Activated gamma-delta T cell treated with anti-CD3 and anti-CD28 coated beads, Interleukin-2, amount 50 U/mL, for 16 hours (primary cell): ENCODE results near the gene ODF4.
"Not testable (repeated sequence)": the region's sequence is repeated elsewhere in the genome, so short reads cannot be mapped to it uniquely, and the experiment has no call there.

Source experiments
- DNase-seq: peaks from one replicate; pipeline ENCODE4 v3.0.0-alpha.2; 2020; ENCODE audit warnings: low read depth

Gene ODF4

DNA sequence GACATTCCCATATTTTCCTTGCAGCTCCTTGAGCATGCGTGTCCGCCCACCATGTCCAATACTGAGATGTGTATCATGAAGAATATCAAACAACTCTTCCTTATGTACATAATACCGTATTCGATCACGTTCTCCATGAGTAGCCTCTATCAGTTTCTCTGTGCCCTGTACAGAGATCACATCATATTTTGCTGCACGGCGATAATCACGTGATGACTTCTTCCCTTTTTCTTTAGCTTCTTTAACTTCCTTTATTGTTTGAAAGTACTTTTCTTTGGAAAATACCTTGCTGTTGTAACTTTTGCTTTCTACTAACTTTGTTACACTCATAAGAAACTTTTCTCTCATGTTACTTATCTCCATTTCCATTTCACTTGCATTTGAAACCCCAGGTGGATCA lies 30.3 kb downstream of the ODF4 start:
- no peak for DNase-seq

GRCh38 chr17:8371786-8372185 lies 32.1 kb downstream of the ODF4 start:
- DNase-seq: no peak

- no peak for DNase-seq
Measured at GRCh38 chr17:8372422-8372821, 32.8 kb downstream of the ODF4 start.

- not testable (repeated sequence) for DNase-seq
Measured at GRCh38 chr17:8373856-8374255, 34.2 kb downstream of the ODF4 start.

DNA sequence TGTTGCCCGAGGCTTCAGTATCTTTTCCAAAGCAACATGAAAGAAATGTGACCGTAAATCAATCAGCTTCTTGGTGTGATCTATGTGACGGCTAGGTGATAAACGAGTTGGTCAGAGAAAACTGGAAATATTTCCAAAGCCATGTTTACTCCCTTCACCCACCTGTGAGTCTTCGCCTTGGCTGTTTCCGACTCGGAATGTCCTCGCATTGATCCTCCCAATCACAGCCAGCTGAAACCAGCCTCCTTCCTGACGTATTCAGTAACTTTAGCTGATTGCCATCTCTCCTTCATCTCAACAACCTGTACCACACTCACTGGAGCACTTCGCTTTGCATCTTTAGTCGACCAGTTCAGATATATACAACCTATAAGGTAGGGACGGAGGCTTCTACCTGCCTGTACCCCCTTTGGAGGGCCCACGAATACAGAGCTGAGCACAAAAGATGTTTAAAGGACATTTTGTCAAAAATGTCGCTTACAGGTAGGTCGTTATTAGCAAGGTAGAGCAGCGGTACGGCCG lies 36.2 kb downstream of the ODF4 start:
- DNase-seq: no peak

- peak; percentile 88 for DNase-seq
Measured at GRCh38 chr17:8376271-8377067, 36.8 kb downstream of the ODF4 start, which contains the start of gene KRABD2. Gene KRABD2, minus strand, starts transcription at chr17:8376704.

GRCh38 chr17:8377422-8377821 lies 37.8 kb downstream of the ODF4 start:
- DNase-seq: no peak

GRCh38 chr17:8378117-8378516 lies 38.5 kb downstream of the ODF4 start:
- not testable (repeated sequence) for DNase-seq

DNA sequence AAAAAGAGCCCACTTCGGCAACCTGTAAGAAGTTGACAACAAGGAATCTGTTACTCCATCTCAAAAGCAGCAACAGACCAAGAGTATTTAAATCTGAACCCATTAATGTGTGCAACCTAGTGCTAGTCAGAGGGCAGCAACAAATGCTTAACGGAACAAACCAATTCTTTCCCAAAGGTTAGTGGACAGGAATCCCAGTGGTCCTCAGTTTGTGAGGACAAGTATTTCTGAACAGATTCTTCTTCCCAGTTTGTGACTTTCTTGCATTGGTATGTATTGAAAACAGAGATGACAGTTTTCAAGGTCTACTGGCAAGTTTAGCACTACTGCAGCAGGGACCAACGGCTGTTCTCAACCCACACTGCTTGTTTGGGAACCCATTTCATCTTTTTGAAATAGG lies 40.4 kb downstream of the ODF4 start:
- no peak for DNase-seq

DNA sequence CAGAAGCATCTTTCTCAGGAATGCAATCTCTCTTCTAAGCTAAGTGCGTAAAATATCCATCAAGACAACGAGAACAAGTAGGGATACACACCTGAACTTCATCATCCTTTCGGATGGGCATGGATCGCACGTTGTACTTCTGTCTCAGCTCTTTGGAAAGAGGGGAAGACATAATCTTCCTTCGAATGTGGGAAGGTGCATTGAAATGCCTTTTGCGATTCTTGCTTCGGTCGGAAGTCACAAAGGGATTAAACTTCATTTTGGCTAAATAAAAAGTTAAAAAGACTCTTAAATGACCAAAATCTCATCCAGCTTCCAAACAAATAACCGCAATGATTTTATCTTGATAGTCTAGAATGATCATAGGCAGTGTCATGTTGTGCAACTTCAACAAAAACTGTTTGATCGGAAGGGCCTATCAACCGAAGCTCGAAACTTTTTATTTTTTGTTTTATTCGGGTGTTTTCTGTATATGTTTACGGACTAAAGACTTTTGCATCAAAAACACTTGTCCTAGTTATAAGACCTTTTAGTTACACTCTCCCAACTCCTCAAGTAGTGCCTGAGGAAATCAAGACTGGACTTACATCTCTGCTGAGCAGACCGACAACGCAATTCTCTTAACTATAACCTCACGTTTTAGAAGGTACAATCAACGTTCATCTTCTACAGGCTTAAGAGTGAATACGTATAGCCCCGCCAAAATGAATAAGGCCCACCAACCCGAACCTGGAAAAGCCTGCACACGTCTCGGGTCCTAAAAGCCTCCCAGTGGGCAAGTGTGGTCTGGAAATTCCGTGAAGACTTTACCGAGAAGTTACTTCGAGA lies 42.6 kb downstream of the ODF4 start:
- DNase-seq: no peak

DNA sequence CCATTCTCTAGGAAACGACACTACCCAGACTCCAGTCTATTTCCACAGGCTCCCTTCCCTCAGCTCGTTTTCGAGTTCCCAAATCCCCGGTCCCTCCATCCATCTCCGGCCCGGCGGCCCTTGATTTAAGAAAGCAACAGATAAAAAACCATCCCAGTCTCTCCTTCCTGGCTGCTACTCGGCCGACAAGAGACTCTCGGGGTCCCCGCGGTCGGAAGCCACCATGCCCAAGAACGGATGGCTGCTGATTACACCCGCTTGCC lies 43.2 kb downstream of the ODF4 start:
- no peak for DNase-seq

GRCh38 chr17:8383143-8383822 lies 43.6 kb downstream of the ODF4 start, which contains the start of gene RPL26:
Gene RPL26, minus strand, starts transcription at chr17:8383193. Its CDS starts 883 bp downstream, at chr17:8382310.
- DNase-seq: peak; percentile 91

DNA sequence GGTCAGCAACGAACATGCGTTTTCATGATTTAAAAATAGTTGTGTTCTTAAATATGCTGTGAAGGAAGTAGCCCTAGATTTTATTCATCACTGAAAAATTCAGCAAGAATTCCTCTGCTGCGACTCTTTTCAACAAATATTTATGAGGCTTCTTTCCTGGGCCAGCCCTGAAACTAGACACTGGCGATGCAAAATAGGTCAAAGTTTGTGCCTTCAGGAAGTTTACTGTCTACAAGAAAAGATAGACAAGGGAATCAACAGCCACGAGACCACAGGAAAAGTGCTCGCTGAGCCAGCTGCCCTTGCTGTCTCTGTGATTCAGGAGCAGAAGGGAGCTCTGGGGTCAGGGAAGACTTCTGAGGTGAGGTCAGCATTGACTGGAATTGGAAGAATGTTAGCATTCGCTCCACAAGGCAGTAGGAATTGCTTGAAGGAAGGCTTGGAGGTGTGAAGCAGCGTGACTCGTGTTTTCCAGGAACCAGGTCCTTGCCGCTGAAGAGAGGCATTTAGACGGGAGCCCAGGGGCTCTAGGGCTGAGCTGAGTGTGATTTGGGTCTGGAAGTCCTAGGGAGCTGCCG lies 45.2 kb downstream of the ODF4 start:
- no peak for DNase-seq

DNA sequence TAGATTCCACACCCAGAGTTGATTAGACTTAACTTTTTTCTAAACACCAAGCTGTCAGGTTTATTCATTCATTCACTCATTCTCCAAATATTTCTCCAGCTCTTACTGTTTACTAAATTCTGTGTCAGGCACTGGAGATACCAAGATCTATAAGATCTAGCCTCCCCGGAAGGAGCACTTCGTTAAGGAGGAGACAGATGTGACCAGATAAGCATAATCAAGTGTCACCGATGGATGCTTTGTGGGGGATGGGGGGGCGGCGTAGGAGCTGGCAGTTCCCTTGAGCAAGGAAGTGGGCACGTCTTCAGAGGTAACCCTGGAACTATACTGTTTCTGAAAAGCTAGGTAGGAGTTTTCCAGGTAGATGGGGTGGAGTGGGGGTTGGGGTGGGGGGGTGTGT lies 47.2 kb downstream of the ODF4 start:
- no peak for DNase-seq

DNA sequence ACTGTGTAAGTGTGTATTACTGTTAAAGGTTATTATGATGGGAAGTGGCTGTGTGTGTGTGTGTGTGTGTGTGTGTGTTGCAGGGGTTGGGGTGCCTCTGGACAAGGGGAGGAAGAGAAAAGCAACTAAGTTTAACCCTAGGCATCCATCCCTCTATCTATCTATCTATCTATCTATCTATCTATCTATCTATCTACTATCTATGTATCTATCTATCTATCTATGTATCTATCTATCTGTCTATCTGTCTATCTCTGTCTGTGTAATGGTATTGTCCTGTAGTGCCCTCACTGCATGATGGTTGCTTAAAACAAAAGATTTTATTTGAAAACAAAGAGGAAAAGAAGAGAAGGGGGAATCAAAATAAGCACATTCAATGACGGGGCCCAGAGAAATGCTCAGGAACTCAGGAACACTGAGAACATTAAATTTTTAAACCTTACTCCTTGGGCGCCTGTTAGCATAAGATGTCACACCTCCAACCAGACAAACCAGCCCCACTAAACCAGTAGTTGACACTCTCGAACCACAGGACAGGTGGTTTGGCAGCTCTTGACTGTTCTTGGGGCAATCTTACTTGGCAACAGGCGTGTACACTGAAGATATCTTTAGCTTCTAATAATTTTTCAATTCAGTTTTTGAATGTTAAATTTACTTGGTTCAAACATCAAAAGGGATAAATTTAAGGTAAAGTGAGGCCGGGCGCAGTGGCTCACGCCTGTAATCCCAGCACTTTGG lies 48.4 kb downstream of the ODF4 start:
- DNase-seq: no peak

- no peak for DNase-seq
Measured at GRCh38 chr17:8391711-8392110, 52.1 kb downstream of the ODF4 start.

GRCh38 chr17:8392274-8392673 lies 52.6 kb downstream of the ODF4 start:
- DNase-seq: no peak

DNA sequence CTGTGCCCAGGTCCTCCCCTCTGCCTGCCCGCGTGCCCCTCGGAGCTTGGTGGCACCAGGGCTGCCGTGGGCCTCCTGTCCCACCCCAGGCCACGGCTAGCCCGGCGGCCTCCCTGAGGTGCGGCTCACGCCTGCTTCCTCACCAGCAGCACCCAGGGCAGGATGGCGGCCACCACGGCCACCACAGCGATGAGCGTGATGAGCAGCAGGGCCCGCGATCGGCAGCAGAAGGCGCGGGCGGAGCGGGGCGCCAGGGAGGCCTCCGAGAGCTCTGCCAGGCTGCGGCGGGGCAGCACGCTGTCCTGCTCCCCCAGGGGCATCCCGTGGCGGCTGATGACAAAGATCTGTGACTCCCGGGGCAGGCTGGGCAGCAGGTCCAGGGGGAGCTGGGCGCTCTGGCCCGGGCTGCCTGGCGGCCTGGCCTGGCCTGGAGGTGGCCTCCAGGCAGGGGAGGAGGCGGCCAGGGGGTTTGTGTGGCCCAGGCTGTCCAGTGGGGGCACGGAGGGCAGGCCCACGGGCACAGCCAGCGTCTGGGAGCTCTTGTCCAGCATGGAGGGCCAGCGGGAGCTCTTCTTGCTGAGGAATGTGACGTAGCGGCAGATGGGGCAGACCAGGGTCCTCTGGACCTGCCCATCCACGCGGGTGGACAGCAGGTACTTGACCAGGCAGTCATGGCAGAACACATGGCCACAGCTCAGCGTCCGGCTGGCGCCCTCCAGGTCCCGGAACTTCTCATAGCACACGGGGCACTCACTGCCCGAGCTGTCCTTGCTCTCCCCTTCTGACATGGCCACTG lies 53.2 kb downstream of the ODF4 start:
- no peak for DNase-seq

DNA sequence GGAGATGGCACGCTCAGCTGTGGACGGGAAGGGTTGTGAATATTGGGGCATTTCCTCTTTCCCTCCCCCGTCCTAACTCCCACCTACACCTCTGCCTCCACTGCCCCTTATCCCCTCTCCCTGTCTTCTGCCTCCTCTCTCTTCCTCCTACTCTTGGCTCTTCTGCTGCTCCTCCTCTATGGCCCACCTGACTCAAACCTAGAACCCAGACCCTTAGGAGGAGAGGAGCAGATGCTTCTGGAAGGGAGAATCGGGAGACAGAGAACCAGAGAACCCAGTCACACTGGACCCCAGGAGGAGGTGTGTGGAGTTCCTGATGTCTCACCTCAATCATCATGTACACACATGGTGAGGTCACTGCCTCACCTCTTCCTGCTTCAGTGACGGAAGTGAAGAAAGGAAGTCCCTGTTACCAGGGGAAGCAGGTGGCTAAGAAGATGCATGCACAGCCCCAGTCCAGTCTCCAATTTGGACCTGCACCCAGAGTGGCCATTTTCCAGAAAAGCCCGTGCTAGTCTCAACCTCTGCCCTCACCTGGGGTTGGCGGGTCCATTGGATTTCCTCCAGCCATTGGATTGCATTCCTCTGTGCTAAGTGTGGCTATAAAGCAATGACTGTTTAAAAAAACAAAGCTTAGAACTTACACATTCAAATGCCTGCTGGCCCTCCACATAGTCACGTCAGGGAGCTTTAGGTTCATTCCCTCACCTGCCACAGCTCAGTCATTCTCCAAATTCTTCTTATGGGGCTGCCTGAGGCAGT lies 54.0 kb downstream of the ODF4 start:
- peak; percentile 22 for DNase-seq

- not testable (repeated sequence) for DNase-seq
Measured at GRCh38 chr17:8394497-8394896, 54.9 kb downstream of the ODF4 start.
